Smooth muscle cell (in vitro differentiated cells): Measurements from ENCODE around the gene VEGFA. TPM values are rescaled to one million over a fixed set of nuclear protein-coding genes. Genes with fewer than 3 reads are reported as not detected.

Experiments used
- DNase-seq: peaks from one replicate; lab custom pipeline; 2025; ENCODE audit not compliant: unreplicated experiment; lab: John Stamatoyannopoulos, UW
- H2AFZ ChIP-seq: fragments of 200-600 bp; sonication (generic); 2 replicates; pipeline ENCODE4 v1.6.0; 2016; ENCODE audit warnings: antibody characterized with exemption, low read depth, mild to moderate bottlenecking
- H3F3A ChIP-seq: fragments of 200-600 bp; sonication (generic); 2 replicates; pipeline ENCODE4 v1.6.0; 2017; ENCODE audit warnings: antibody characterized with exemption, low read depth
- H3K27ac ChIP-seq: fragments of 200-600 bp; sonication (generic); 2 replicates; pipeline ENCODE4 v1.5.1; 2016; ENCODE audit warnings: low read depth, mild to moderate bottlenecking
- H3K27me3 ChIP-seq: fragments of 200-600 bp; sonication (generic); 2 replicates; pipeline ENCODE4 v1.6.1; 2016; ENCODE audit warnings: low read depth, mild to moderate bottlenecking
- H3K36me3 ChIP-seq: fragments of 200-600 bp; sonication (generic); 2 replicates; pipeline ENCODE4 v1.5.1; 2016; ENCODE audit warnings: low read depth
- H3K4me1 ChIP-seq: fragments of 200-600 bp; sonication (generic); 2 replicates; pipeline ENCODE4 v1.5.1; 2016; ENCODE audit warnings: low read depth
- H3K4me2 ChIP-seq: fragments of 200-600 bp; sonication (generic); 2 replicates; pipeline ENCODE4 v1.6.0; 2016; ENCODE audit warnings: mild to moderate bottlenecking
- H3K4me3 ChIP-seq: fragments of 200-600 bp; sonication (generic); 2 replicates; pipeline ENCODE4 v1.5.1; 2016; ENCODE audit warnings: mild to moderate bottlenecking
- H3K79me2 ChIP-seq: fragments of 200-600 bp; sonication (generic); 2 replicates; pipeline ENCODE4 v1.6.0; 2016; ENCODE audit warnings: low read depth, mild to moderate bottlenecking
- H3K9ac ChIP-seq: fragments of 200-600 bp; sonication (generic); 2 replicates; pipeline ENCODE4 v1.6.0; 2016; ENCODE audit warnings: low read depth
- H3K9me3 ChIP-seq: fragments of 200-600 bp; sonication (generic); replicated peaks from 2 replicates; pipeline ENCODE4 v1.5.1; 2016; ENCODE audit warnings: low read depth
- H4K20me1 ChIP-seq: fragments of 200-600 bp; sonication (generic); 2 replicates; pipeline ENCODE4 v1.6.0; 2016; ENCODE audit warnings: low read depth
- WGBS: methylation state at CpG from one replicate; pipeline ENCODE4 v1.1.7; 2016; ENCODE audit warnings: low lambda C conversion rate; 5-methylcytosine and 5-hydroxymethylcytosine counted together
- polyA plus RNA-seq: library from polyadenylated mRNA; unstranded; fragments of >200 nt; fragmentation: Nextera tagmentation; extraction: Ambion mirVana; gene quantifications from 2 replicates; pipeline ENCODE4 v1.2.1, GENCODE V29; 2016
- total RNA-seq: library from RNA; depleted of rRNA; stranded (reverse); fragments of >200 nt; gene quantifications from 2 replicates; pipeline ENCODE4 v1.2.3, GENCODE V29; 2014
- TF ChIP-seq, protein P1 (sequence below): fragments of 200-600 bp; sonication (generic); IDR thresholded peaks from 2 replicates; pipeline ENCODE4 v1.5.1; 2017; ENCODE audit warnings: borderline replicate concordance, mild to moderate bottlenecking, antibody characterized with exemption; ENCODE audit not compliant: insufficient read depth, poor library complexity, severe bottlenecking

The VEGFA gene
- total and polyA plus RNA-seq, 2 experiments from 2014 or later: 116 to 136 TPM

DNA sequence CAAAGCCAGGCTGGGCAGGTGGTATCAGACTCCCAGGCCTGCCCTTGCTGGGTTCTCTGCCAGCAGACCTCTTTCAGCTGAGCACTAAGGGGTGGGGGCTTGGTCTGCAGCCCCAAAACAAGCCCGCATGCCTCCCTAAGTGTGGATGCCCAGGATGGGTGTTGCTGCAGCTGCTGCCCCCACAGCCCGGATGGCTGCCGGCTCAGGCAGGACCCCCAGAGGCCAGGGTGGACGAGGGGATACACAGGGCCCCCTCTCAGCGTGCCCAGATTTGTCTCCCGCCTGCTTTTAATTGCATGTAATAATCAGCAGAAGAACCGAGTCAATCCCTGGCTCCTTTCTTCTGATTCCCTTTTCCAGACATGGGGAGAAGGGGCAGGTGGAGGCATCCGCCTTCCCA is 60.8 kb downstream of the VEGFA start:
- H3K4me3 ChIP-seq: no peak overlapping the region
- H3K27ac ChIP-seq: no peak overlapping the region
- no peak for DNase-seq
- no peaks in the 10 kb centered on the region for H3K9me3 ChIP-seq
- H2AFZ ChIP-seq: no peak overlapping the region
- H3K9ac ChIP-seq: no peak overlapping the region
- H3K27me3 ChIP-seq: no peaks in the 10 kb centered on the region
- TF ChIP-seq, protein P1, sequence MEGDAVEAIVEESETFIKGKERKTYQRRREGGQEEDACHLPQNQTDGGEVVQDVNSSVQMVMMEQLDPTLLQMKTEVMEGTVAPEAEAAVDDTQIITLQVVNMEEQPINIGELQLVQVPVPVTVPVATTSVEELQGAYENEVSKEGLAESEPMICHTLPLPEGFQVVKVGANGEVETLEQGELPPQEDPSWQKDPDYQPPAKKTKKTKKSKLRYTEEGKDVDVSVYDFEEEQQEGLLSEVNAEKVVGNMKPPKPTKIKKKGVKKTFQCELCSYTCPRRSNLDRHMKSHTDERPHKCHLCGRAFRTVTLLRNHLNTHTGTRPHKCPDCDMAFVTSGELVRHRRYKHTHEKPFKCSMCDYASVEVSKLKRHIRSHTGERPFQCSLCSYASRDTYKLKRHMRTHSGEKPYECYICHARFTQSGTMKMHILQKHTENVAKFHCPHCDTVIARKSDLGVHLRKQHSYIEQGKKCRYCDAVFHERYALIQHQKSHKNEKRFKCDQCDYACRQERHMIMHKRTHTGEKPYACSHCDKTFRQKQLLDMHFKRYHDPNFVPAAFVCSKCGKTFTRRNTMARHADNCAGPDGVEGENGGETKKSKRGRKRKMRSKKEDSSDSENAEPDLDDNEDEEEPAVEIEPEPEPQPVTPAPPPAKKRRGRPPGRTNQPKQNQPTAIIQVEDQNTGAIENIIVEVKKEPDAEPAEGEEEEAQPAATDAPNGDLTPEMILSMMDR: no peak
- H3K4me1 ChIP-seq: peaks cover 27% of the 10 kb centered on the region
- no peaks in the 10 kb centered on the region for H3K36me3 ChIP-seq
- 80% methylated on average over 8 of the region's 8 CpGs for WGBS
- no peaks in the 10 kb centered on the region for H3K79me2 ChIP-seq
- no peaks in the 10 kb centered on the region for H3F3A ChIP-seq
- H3K4me2 ChIP-seq: no peak overlapping the region
- H4K20me1 ChIP-seq: no peaks in the 10 kb centered on the region

DNA sequence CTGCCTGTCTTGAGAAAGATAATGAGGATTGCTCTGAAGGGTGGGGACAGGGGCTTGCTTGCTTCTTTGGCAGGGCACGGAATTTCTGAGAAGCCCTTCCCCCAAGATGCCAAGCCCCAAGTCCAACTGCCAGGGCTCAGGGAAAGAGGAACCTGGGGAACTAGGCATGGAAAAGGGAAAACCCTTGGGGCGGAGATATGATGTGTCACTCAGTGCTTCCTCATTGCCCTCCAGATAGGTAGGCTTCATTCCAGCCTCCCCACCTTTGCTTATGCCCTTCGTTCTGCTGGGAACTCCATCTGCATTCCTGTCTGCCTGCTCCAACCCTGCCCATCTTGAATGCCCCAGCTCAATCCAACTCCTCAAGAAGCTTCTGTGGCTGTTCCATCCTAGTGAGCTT is 61.2 kb downstream of the VEGFA start:
- H4K20me1 ChIP-seq: no peaks in the 10 kb centered on the region
- no peaks in the 10 kb centered on the region for H3F3A ChIP-seq
- no peaks in the 10 kb centered on the region for H3K79me2 ChIP-seq
- DNase-seq: no peak
- H3K9ac ChIP-seq: no peak overlapping the region
- no peaks in the 10 kb centered on the region for H3K36me3 ChIP-seq
- H3K4me3 ChIP-seq: no peak overlapping the region
- no peaks in the 10 kb centered on the region for H3K27me3 ChIP-seq
- no peak overlapping the region for H3K27ac ChIP-seq
- WGBS: 66% methylated on average over 3 of the region's 3 CpGs
- H3K4me2 ChIP-seq: no peak overlapping the region
- H2AFZ ChIP-seq: no peak overlapping the region
- H3K4me1 ChIP-seq: peaks cover 31% of the 10 kb centered on the region
- no peaks in the 10 kb centered on the region for H3K9me3 ChIP-seq
- TF ChIP-seq, protein P1: no peak

DNA sequence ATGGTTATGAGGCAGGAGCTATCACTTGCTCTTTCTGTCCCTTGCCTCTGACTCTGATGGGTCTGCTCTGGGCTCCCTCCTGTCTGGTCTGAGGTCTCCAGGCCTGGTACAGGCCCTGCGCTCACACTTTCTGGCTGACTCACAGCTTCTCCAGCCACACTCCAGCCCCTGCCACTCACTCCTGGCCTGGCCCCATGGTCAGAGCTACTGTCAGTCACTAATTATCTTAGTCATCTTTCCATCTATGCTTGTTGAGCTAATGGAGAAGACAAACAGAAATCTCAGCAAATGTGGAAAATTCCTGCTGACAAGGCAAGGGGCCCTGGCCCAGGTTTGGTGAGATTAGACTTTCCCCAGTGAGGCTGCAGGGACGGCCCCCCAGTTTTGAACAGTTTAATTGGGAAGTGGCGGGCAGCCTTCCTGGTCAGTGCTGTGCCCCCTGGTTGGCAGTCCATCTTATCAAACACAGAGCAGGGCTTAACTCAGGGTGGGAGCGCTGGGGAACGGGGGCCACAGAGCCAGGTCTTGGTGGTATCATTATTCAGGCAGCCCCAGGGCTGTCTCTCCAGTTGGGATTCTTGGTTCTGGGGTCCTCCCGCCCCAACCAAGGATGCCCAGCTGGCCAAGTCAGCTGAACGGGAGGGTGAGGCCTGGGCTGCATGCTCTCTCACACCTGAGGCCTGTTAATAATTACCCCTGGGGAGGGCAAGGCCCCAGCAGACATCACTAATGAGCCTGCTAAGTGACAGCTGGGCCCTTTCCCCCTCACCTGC is 63.4 kb downstream of the VEGFA start:
- no peak for DNase-seq
- H3K79me2 ChIP-seq: no peaks in the 10 kb centered on the region
- no peaks in the 10 kb centered on the region for H3K9me3 ChIP-seq
- H3K4me1 ChIP-seq: peaks cover 48% of the 10 kb centered on the region
- H3F3A ChIP-seq: no peaks in the 10 kb centered on the region
- WGBS: 81% methylated on average over 7 of the region's 7 CpGs
- no peaks in the 10 kb centered on the region for H4K20me1 ChIP-seq
- no peaks in the 10 kb centered on the region for H3K27me3 ChIP-seq
- H2AFZ ChIP-seq: no peak overlapping the region
- no peak overlapping the region for H3K27ac ChIP-seq
- TF ChIP-seq, protein P1: no peak
- no peak overlapping the region for H3K4me3 ChIP-seq
- peak overlapping the region; percentile 27 for H3K4me2 ChIP-seq
- H3K36me3 ChIP-seq: no peaks in the 10 kb centered on the region
- no peak overlapping the region for H3K9ac ChIP-seq

DNA sequence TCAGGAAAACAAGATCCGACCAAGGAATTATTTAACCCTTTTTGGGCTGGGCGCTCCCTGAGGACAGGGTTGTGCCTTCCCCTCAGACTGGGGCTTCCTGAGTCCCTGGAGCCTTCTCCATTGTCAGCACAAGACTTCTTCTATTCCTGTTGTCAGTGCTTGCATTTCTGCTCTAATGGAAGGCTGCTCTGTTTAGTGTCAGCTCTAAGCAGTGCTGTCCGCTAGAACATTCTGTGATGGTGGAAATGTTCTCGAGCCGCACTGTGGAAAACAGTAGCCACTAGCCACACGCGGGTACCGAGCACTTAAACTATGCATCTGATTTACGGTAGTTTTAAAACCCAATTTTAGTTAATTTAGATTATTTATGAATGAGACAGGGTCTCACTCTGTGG is 64.0 kb downstream of the VEGFA start:
- no peaks in the 10 kb centered on the region for H3F3A ChIP-seq
- DNase-seq: no peak
- no peak overlapping the region for H3K27ac ChIP-seq
- H2AFZ ChIP-seq: no peak overlapping the region
- peaks cover 50% of the 10 kb centered on the region for H3K4me1 ChIP-seq
- H4K20me1 ChIP-seq: no peaks in the 10 kb centered on the region
- TF ChIP-seq, protein P1: no peak
- H3K36me3 ChIP-seq: no peaks in the 10 kb centered on the region
- no peaks in the 10 kb centered on the region for H3K27me3 ChIP-seq
- no peak overlapping the region for H3K4me2 ChIP-seq
- H3K9ac ChIP-seq: no peak overlapping the region
- 80% methylated on average over 9 of the region's 9 CpGs for WGBS
- H3K9me3 ChIP-seq: no peaks in the 10 kb centered on the region
- no peaks in the 10 kb centered on the region for H3K79me2 ChIP-seq
- no peak overlapping the region for H3K4me3 ChIP-seq
